Measurements from ENCODE around the gene KIAA1671.

KIAA1671 gene

DNA sequence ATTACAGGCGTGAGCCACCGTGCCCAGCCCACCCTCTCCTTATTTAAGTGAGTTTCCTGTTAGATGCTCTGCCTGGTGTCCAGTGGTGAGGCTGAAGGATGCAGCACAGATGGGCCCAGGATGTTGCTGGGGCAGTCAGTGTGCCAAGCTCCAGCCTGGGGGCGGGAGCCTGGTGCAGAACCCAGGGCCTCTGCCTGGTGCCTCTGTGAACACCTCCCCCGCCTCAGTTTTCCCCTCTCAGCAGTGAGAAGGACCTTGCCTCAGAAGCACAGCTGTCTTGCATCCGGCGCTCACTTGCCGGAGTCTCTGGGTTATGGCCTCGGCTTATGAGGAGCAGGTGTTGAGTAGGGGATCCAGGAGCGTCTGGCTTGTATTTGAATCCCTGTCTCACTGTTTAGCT lies 116.2 kb downstream of the KIAA1671 start:
- DNase-seq (ENCODE audit: low read depth in 2 of 2) = no peak

DNA sequence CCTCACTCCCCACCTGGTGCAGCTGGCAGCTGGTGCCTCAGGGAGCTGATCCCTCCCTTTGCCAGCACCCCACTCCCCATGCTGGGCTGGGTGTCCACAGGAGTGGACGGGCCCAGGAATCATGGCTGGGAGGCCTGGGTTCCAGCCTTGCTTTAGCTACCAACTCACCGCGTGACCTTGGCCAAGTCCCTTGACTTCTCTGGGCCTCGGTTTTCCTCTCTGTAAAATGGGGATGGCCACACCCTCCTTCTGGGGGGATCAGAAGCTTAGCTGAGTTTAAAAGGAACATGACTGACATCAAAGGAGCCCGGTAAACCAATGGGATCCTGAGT lies 116.9 kb downstream of the KIAA1671 start:
- no peak for DNase-seq (ENCODE audit: low read depth in 2 of 2)

DNA sequence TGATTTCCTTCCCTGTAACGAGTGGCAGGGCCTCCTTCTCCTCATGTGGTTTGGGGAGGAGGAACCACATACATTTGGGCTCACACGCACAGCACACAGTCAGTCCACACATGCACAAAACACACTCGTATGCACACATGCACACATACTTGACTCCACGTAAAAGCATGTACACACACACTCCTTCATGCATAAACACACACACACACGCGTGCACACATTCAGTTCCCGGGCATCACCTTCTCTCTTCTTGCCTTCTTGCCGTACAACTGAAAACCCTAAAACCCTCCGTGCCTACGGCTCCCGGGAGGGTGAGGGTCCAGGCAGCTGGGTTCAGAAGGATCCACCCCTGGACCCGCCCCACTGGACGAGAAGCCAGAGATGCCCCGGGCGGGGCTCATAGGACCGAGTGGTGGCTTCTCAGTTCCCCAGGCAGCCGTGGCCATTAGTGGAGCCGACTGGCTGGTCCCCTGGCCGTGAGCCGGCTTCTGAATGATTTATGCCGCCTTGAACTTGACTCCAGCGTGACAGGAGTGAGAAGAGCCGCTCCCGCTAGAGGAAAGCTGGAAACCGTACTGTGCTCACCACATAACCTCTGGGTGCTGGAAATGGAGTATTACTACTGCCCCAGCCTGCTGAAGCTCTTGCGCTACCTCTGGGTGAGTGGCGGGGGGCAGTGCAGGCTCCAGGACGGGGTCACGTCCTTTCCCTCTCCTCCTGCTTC lies 117.4 kb downstream of the KIAA1671 start:
- DNase-seq (ENCODE audit: low read depth in 2 of 2) = no peak

DNA sequence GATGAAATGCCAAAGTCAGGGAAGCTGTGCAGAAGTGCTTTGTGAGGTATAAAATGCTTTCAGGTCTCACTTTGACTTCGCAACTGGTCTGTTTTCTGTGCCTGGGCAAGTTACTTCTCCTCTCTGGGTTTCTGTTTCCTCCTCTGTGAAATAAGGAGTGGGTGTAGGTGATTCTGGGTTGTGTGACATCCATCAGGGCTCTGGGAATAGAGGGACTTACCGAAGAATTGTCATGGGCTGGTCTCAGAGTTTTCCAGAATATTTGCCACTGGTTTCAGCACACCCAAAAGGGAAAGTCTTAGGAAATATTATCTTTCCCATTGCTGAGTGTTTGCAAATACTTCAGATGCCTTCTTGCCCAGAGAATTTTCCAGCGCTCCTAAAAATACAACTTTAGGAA lies 118.4 kb downstream of the KIAA1671 start:
- DNase-seq (ENCODE audit: low read depth in 2 of 2) = no peak

DNA sequence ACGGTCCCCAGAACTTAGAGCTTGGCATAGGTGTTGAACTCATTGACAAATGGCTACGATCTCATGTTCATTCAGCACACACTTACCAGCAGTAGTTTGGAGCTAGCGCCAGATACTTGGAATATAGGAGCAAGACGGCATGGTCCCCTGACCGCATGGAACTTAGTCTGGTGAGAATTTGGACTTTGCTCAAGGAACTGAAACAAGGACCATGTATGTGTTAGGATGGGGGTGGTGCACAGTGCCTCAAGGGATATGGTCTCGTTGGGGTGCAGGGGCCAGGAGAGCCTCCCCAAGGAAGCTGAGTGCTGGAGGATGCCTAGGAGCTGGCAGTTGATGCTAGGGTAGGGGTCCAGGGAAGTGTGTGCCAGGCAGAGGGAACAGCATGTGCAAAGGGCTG lies 119.2 kb downstream of the KIAA1671 start:
- no peak for DNase-seq (ENCODE audit: low read depth in 2 of 2)

DNA sequence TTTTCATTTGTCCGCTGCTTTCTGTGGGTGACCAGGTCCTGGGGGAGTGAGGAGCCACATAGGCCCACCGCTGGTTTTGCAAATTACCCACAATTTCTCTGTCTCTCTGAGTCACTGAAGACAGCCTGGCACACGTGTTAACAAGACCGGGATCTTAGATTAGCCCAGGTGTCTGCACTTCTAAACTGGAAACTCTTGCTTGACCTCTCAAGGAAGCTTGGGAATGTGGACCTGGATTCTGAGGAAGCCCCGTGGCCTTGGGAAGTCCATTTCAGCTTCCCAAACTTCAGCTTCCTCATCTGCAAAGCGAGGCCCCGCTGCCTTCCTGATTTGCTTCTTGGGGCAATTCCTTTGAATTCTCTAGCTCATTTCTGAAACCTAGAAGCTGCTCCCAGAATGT lies 119.9 kb downstream of the KIAA1671 start:
- DNase-seq (ENCODE audit: low read depth in 2 of 2) = no peak

DNA sequence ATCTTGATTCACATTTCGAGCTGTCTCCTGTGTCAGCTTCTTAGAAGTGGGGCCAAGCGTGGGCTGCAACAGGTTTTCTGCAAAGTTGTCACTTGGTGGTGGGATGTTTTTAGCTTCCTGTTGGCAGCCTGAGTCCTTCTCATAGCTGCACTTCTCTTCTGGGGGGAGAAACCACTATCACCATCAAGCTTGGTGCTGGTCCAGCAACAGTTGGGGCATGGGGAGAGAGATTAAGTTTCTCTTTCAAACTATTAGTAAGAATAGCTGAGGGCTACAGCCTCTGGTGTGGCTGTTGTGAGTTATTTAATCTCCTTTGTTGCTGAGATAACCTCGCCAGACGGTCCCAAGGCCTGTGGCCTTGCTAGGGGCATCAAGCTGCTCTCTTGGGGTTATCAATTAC lies 123.8 kb downstream of the KIAA1671 start:
- peak; percentile 44 to 68 for DNase-seq (ENCODE audit: low read depth in 2 of 2)

DNA sequence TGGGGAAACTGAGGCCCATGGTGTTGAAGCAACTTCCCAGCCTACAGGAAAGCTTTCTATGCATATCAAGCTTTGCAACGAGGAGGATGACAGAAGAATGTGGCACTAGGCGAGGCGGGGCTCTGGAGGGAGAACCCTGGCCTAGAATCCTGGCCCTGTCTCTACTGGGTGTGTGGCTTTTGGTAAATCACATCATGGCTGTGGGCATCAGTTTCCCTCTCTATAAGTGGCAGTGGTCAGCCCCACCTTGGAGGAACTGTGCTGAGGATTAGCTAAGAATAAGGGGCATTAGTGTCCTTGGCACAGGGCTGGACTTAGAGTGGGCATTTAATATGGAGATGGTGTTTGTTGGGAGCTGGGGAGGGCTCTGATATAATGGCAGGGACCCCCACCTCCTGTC lies 124.5 kb downstream of the KIAA1671 start:
- DNase-seq (ENCODE audit: low read depth in 2 of 2) = no peak

DNA sequence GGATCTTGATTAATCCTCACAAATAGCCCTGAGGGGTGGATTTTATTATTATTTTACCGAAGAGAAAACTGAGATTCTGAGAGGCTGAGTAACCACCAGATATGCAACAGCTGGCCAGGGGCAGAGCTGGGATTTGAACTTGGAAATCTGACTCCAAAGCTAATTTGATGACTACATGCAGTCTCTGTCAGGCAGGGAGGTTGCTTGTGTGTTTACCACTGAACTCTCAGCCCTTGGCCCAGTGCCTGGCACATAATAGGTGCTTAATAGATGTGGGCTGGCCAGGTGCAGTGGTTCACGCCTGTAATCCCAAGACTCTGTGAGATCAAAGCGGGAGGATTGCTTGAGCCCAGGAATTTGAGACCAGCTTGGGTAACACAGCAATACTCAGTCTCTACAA lies 125.4 kb downstream of the KIAA1671 start:
- DNase-seq (ENCODE audit: low read depth in 2 of 2) = no peak

DNA sequence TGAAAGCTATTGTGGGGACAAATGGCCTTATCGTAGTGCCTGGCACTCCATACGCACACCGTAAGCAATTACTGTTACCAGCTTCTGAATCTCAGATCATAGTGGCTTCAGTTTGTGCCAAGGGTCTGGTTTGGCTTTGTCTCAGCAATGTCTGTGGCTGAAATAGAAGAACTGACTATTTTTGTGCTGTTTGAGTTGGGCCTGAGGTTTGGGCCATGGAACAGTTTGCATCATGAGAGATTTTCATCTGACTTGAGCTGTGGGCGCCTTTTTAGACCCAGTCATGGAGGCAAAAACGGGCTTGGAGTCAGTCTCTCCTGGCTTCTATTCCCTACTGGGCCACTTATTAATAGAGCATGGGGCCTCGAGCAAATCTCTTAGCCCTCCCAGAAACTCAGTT lies 126.1 kb downstream of the KIAA1671 start:
- no peak for DNase-seq (ENCODE audit: low read depth in 2 of 2)

DNA sequence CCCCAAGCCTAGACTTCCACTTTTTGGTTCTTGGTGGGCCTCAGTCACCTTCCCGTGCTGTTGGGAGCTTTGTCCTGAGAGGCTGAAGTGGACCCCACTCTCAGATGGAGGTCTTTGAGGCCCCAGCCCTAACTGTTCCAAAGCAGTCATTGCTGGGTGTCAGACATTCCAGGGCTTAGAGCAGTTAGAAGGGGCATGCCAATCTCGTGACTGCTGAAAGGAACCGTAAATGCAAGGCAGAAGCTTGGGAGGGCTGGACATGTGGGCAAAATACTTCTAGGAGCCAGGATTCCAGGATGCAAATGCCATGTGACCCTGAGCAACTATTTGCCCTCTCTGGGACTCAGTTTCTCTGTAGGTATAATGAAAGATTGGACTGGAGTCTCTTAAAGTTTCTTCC lies 128.3 kb downstream of the KIAA1671 start:
- no peak for DNase-seq (ENCODE audit: low read depth in 2 of 2)

DNA sequence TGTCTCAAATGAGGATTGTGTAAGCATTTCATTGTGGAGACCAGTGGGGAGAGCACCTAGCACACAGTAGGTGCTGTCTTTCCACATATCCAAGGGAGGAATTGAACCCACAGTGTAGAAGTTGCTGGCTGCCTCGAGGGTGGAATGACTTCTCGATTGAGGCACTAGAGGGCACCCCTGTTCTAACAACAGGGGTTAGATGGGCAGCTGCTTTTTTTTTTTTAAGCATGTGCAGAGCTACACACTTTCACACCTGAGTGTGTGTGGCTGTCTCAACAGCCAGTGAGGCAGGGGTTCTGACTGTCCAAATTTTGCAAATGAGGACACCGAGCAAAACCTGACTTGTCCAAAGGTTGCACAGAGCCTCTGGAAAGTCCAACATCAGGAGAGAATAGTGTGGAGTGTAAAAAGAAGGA lies 128.9 kb downstream of the KIAA1671 start:
- peak; percentile 16 to 23 for DNase-seq (ENCODE audit: low read depth in 2 of 2)

DNA sequence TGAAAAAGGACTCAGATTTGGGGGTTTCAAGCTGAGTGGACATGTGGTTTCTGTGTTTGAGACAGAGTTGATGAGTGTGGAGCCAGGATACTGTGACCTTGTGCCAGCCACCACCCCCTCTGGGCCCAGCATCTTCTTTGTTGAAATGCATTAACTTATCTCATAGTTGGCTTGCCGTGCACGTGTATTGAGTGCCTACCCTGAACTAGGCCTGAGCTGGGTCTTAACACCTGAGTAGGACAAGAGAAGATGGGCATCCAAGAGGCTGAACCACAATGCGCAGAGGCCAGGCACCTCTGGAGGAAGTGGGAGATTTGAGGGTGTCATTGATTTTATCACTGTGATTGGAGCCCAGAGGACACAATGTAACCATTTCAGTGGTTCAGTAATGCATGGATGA lies 129.6 kb downstream of the KIAA1671 start:
- no peak for DNase-seq (ENCODE audit: low read depth in 2 of 2)

DNA sequence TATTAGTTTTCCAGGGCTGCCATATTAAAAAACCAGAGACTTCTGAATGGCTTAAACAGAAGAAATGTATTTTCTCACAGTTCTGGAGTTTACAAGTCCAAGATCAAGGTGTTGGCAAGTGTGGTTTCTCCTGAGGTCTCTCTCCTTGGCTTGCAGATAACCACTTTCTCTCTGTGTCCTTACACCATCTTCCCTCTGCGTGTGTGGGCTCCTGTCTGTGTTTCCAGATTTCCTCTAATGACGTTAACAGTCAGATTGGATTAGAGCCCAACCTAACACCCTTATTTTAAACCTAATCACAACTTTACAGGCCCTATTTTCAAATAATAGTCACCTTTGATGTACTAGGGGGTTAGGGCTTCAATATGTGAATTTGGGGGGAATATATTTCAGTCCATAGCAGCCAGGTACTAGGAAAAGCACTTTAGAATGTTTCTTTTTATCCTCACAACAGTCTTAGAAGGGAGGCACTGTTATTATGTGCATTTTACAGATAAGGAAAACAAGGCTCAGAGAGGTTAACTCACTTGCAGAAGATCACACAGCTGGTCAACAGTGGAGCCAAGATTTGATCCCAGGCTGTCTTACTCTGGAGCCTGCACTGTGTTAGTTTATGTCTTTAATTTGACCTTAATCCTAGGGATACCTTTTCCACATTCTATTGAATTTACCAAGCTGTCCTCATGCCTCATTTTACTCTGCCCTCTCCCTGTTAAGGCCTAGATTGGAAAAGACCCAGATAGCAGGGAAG lies 130.7 kb downstream of the KIAA1671 start:
- DNase-seq (ENCODE audit: low read depth in 2 of 2) = no peak

DNA sequence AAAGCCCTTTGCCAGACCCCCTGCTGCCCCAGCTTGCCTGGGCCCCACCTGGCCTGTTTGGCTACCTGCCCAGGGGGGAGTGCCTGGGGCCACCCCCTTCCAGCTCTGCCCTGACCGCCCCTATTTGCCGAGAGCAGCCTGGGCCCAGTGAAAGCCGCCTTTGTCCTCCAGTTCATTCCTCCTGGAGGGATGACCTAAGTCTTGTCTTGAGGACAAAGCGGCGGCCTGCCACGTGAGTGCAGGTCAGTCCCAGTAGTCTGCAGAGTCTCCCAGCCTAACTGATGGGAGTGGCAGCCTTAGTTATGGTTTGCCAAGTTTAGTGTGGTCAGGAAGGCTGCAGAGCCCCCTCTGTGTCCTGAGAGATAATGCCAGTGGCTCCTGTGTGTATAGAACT lies 131.3 kb downstream of the KIAA1671 start:
- DNase-seq (ENCODE audit: low read depth in 2 of 2) = no peak

DNA sequence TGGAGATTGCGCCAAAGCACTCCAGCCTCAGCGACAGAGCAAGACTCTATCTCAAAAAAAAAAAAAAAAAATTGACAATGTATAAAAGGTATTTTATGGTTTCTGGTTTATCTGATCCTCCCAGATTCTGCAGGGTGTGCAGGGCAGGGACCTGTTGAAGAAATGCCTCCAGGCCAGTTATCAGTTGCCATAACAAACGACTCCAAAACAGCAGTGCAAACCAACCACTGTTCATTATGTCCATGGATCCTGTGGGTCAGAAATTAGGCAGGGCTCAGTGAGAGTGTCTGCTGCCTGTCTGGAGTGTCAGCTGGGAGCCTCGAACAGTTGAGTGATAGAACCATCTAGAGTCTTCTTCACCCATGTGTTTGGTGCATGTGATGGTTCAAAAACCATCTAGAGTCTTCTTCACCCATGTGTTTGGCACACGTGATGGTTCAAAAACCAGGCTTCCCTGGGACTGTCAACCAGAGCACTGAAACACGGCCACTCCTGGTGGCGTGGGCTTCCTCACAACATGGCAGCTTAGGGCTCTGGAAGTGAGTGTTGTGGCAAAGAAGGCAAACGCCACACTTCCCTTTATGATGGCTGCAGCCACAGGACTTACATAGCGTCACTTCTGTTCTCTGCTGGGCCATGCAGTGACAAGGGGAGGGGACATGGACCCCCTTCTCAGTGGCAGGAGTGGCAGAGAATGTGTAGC lies 132.0 kb downstream of the KIAA1671 start:
- no peak for DNase-seq (ENCODE audit: low read depth in 2 of 2)

DNA sequence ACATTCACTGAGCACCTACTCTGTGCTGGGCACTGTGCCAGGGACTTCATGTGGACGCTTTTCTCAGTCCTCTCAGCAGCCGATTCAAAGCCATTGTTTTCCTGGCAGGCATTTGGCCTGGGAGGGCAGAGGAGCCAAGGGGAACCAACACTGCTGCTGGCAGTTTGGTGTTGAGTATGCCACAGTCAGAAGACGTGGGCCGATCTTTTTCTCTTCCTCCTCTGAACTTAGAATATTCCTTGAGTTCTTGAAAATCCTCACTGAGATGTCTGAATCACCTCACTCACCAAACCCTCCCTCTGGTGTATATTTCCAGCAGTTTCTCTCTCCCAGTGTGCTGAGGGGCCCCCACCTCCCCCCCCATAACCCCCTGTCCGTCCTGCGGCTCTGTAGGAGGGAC lies 132.6 kb downstream of the KIAA1671 start:
- no peak for DNase-seq (ENCODE audit: low read depth in 2 of 2)

DNA sequence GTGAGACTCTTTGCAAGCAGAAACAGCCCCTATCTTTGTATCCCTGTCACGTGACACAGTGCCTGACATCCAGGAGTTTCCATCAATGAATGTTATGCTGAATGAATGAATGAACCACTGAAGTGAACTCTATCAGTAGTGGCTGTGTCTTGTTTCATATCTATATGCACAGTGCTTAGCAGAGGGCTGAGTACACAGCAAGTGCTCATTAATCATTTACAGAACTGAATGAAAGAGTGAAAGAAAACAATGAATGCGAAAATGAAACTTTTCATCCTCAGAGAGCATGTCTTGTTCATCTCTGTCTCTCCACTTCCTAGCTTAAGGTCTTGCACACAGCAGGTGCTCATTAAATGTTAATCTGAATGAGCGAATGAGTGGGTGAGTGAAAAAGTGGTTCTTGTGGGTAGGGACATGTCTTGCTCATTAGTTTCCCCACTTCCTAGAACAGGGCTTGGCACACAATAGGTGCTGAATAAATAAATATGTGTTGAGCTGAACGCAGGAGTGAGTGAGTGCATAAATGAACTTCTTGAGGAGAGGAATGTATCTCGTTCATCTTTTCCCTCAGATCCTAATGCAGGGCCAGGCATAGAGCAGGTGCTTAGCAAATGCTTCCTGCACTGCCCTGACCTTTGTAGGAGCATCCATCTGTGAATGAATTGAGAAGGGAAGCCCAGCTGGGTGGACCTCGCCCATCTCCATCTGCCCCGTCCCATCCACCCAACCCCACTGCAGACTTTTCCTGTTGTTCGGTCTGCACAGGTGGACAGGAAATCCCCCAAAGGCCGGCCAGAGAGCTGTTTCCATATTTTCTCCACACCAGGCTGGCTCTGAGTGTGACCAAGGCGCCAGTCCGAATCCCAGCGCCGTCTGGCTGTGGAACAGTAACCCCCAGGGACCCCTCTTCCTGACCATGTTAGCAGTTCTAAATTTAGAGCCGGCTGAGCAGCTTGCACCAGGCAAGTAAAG lies 133.7 kb downstream of the KIAA1671 start:
- DNase-seq (ENCODE audit: low read depth in 2 of 2) = no peak

DNA sequence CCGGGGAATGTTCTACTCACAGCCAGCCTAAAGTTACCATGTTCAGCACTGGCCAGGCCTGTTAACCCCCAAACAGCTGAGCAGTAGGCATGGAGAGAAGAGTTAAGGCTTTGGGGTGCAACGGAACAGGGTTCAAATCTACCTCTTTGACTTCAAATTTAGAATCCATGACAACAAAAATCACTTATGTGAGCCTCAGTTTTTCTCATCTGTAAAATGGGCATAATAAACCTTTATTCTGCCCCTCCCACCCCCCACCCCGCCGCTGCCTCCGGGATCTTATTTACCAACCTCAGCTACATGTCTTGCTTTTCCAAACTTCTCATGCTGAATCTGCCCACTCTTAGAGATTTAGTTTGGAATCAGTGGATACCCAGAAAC lies 134.4 kb downstream of the KIAA1671 start:
- DNase-seq (ENCODE audit: low read depth in 2 of 2) = no peak

DNA sequence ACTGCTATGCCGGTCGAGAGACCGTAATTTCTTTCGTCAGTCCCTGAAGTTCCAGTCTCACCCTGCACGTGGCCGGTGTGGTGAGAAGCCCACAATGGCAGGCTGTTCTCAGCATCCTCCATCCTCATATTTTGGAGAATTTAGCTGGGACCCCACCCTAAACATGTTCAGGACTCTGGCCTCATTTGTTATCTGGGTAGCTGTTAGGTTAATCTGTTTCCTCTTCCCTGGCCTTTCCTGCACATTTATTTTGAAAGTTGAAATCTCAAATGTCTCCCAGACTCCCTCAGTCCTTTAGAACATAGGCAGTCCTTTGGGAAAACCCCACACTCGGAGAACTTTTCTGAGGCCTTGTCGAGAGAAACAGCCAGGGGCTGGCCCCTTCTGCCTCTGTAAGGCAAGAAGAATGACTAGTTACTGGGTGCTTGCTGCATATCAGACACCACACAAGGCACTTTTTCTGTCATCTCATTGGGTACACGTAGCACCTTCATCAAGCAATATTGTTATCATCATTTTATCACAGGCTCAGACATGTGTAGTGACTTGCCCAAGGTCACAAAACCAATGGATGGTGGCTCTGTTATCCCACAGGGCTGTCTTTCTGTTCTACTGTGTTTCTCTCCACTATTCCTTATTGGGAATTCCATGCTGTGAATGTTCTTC lies 137.8 kb downstream of the KIAA1671 start:
- DNase-seq (ENCODE audit: low read depth in 2 of 2) = no peak

DNA sequence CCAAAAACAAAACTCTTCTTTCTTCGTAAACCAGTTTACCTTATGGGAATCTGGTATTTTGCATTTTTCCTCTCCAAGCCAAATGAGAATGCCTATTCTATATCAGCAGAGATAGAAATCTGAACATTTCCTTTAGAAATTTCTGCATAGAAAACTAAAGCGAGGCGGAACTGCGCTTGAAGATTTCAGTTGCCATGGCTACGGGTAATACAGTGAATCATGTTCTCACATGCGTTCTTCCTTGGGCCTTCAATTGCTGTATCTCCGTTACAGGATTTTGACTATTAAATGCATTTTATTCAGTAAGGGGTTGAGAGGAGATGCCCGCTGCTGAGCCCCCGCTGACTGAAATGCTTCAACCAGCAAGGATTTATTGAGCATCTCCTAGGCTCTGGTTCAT lies 138.9 kb downstream of the KIAA1671 start:
- no peak for DNase-seq (ENCODE audit: low read depth in 2 of 2)

All from stimulated activated CD8-positive, alpha-beta memory T cell treated with anti-CD3 and anti-CD28 coated beads, Interleukin-7, amount 100 ng/mL, for 4 hours (primary cell).